Nephron progenitor cell (in vitro differentiated cells): ENCODE data around the gene CTSW.

Source experiments
- DNase-seq: peaks from one replicate; pipeline ENCODE4 v3.0.0; 2021
- H3K27ac Mint-ChIP-seq: 2 replicates; pipeline ENCODE4 v1.8.0; 2021; ENCODE audit warnings: mild to moderate bottlenecking, moderate library complexity, mixed read lengths
- H3K27me3 Mint-ChIP-seq: 2 replicates; pipeline ENCODE4 v1.8.0; 2021; ENCODE audit warnings: mild to moderate bottlenecking, low read depth, mixed read lengths; ENCODE audit not compliant: poor library complexity
- H3K36me3 Mint-ChIP-seq: 2 replicates; pipeline ENCODE4 v1.8.0; 2021; ENCODE audit warnings: low read depth, mixed read lengths
- H3K4me1 Mint-ChIP-seq: 2 replicates; pipeline ENCODE4 v1.8.0; 2021; ENCODE audit warnings: mixed read lengths
- H3K4me3 Mint-ChIP-seq: 2 replicates; pipeline ENCODE4 v1.8.0; 2021; ENCODE audit warnings: mild to moderate bottlenecking, moderate library complexity, mixed read lengths
- H3K9me3 Mint-ChIP-seq: 2 replicates; pipeline ENCODE4 v1.8.0; 2021; ENCODE audit warnings: mild to moderate bottlenecking, moderate library complexity, mixed read lengths
- CTCF ChIP-seq: fragments of 200-600 bp; sonication (generic); IDR thresholded peaks from 2 replicates; pipeline ENCODE4 v1.5.0; 2021; ENCODE audit warnings: antibody characterized with exemption

Gene CTSW

GRCh38 chr11:65850217-65851082 is 29.2 kb upstream of the CTSW start:
- Mint-ChIP-seq H3K4me1 (peaks cover 25% of the 10 kb centered on the region), H3K27me3 (peaks cover 14% of the 10 kb centered on the region), H3K27ac (no peak overlapping the region), H3K9me3 (peaks cover 4% of the 10 kb centered on the region), H3K4me3 (no peak overlapping the region), H3K36me3 (peaks cover 37% of the 10 kb centered on the region)
- TF ChIP-seq CTCF = no peak
- DNase-seq = no peak

- peaks cover 32% of the 10 kb centered on the region for H3K4me1 Mint-ChIP-seq
- peaks cover 14% of the 10 kb centered on the region for H3K27me3 Mint-ChIP-seq
- peaks cover 4% of the 10 kb centered on the region for H3K9me3 Mint-ChIP-seq
- no peak overlapping the region for H3K4me3 Mint-ChIP-seq
- DNase-seq = no peak
- H3K36me3 Mint-ChIP-seq = peaks cover 43% of the 10 kb centered on the region
- no peak overlapping the region for H3K27ac Mint-ChIP-seq
- peak; percentile 27 for TF ChIP-seq CTCF
These were observed 28.5 kb upstream of the CTSW start for GRCh38 chr11:65851083-65851579.

- TF ChIP-seq CTCF = no peak
- DNase-seq = no peak
- Mint-ChIP-seq H3K4me3 (no peak overlapping the region), H3K27me3 (peaks cover 14% of the 10 kb centered on the region), H3K36me3 (peaks cover 51% of the 10 kb centered on the region), H3K27ac (peak overlapping the region; percentile 82), H3K9me3 (peaks cover 4% of the 10 kb centered on the region), H3K4me1 (peaks cover 39% of the 10 kb centered on the region)
These were observed 27.7 kb upstream of the CTSW start for GRCh38 chr11:65851811-65852507.

- no peak overlapping the region for H3K4me3 Mint-ChIP-seq
- DNase-seq = no peak
These were observed 27.0 kb upstream of the CTSW start for GRCh38 chr11:65852508-65853245.

More at GRCh38 chr11:65852508-65853245, 27.0 kb upstream of the CTSW start:
- Mint-ChIP-seq H3K4me1 (peaks cover 39% of the 10 kb centered on the region), H3K27me3 (peaks cover 10% of the 10 kb centered on the region), H3K36me3 (peaks cover 51% of the 10 kb centered on the region), H3K27ac (peak overlapping the region; percentile 68), H3K9me3 (peaks cover 4% of the 10 kb centered on the region)
- TF ChIP-seq CTCF = no peak
